Head of caudate nucleus (tissue), 42 donors: Measurements from ENCODE around the gene IFNL1.
"Not testable (repeated sequence)": the region's sequence is repeated elsewhere in the genome, so short reads cannot be mapped to it uniquely, and the experiment has no call there.

Experiments used
- DNase-seq, 42 donors: peaks; one replicate each; pipeline versions ENCODE4 v3.0.0 to v3.0.0-alpha.2; 2020 to 2021; ENCODE audit warnings: mixed read lengths in 7 of 42
- intact Hi-C: fragments of 100-400 bp; cut with DNase I; formaldehyde crosslinking; loops from one replicate; pipeline ENCODE4 v1.15.0; 2022

IFNL1 gene

GRCh38 chr19:39296055-39296645 is at the start of gene IFNL1:
Gene IFNL1 (plus strand): TSS chr19:39296407. CDS start chr19:39296422, 15 bp downstream.
- intact Hi-C loops, result no loop called here
- DNase-seq, result peak in 41 of 42 donors; percentile 26 to 87 (median 61)

DNA sequence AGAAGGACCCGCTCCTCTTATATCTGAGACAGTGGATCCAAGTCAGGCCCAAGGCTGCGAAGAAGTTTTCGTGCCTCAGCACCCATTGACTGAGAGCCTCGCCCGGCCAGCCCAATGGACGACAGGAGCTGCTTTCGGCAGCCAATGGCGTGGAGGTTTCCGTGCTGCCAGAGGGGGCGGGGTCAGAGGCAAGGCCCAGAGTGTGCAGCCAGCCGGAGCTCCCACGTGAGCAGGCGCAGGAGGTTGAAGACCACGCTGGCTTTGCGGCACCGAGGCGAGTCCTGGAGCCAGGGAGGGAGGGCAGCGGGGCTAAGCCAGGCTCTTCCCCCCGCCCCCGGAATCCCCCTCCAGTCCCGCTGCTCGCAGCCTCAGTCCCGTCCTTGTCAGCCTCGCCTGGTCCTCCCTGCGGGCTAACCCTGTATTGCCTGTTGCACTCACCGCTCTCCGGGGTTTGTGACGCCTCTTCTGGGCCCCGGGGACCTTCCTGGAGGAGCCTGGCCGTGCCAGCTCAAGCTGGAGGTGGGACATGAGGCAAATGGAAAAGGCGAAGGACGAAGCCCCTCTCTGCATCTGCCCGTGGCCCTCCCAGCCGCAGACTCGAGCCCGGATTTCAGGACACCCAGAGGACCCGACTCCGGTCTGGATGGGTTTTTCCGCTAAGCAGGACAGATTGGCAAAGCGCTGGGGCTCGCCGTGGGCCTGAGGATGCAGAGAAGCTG is 49.1 kb upstream of the IFNL1 start:
- intact Hi-C loops, result no loop called here
- DNase-seq, result peak in 39 of 42 donors; percentile 6 to 67 (median 39)

DNA sequence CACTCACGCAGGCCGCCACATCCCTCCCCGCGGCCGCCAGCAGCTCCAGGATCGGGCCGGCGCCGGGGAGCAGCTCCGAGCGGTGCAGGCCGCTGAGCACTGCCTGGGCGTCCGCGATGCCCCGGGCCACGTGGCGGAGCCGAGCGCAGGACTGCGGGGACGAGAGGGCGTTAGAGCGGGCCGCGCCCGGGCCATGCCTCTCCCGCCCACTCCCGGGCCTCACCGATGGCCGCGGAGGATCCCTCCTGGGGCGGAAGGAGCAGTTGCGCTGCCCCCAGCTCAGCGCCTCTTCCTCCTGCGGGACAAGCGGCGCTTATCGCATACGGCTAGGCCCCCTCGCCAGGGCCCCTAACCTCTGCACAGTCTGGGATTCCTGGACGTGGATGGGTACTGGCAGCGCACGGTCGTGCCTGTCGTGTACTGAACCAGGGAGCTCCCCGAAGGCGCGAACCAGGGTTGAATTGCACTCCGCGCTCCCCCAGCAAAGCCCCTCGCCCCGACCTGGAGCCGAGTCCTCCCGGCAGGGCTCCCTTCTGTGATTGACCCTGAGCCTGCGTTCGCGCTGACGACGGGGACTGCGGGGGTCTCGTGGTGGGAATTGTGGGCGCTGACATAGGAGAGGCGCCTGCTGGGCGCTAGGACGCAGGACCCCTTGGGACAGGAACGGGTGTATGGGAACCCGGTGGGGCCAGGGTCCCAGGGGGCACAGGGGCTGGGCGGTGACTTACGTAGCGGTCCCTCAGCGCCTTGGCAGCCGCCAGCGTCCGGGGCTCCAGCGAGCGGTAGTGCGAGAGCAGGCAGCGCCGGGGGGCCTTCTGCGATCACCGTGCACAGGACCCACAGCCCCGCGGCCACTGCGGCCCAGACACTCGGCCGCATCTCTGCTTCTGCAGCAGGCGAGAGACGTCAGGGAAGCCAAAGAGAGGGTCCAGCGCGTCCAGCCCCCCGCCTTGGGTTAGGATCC is 48.2 kb upstream of the IFNL1 start:
- peak in 5 of 42 donors; percentile 6 to 28 (median 15) for DNase-seq

GRCh38 chr19:39248806-39249205 is 47.4 kb upstream of the IFNL1 start, which contains the start of gene IFNL4:
Gene IFNL4 (minus strand): TSS chr19:39248856.
- intact Hi-C loops, result no loop called here
- no peak for DNase-seq

More for the DNA sequence above, 48.2 kb upstream of the IFNL1 start:
- intact Hi-C loops, result no loop called here

- intact Hi-C loops, result no loop called here
- no peak for DNase-seq
Measured at GRCh38 chr19:39251081-39251480, 45.1 kb upstream of the IFNL1 start.

DNA sequence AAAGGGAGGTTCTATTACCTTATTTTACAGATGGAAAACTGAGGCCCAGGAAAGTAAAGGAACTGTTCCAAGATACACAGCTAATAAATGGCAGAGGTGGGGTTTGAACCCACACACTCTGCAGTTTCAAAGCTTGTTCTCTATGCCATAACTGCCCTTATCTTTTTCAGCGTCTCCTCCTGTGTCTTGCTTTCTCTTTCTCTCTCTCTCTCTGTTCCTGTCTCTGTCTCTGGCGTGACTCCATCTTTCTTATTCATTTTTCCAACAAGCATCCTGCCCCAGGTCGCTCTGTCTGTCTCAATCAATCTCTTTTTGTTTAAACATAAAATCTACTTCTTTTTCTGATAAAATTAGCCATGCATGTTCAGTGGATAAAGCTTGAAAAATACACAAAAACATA is 44.4 kb upstream of the IFNL1 start:
- DNase-seq, result no peak
- intact Hi-C loops, result no loop called here

- no peak for DNase-seq
- intact Hi-C loops, result no loop called here
Measured at GRCh38 chr19:39252458-39252857, 43.7 kb upstream of the IFNL1 start.

DNA sequence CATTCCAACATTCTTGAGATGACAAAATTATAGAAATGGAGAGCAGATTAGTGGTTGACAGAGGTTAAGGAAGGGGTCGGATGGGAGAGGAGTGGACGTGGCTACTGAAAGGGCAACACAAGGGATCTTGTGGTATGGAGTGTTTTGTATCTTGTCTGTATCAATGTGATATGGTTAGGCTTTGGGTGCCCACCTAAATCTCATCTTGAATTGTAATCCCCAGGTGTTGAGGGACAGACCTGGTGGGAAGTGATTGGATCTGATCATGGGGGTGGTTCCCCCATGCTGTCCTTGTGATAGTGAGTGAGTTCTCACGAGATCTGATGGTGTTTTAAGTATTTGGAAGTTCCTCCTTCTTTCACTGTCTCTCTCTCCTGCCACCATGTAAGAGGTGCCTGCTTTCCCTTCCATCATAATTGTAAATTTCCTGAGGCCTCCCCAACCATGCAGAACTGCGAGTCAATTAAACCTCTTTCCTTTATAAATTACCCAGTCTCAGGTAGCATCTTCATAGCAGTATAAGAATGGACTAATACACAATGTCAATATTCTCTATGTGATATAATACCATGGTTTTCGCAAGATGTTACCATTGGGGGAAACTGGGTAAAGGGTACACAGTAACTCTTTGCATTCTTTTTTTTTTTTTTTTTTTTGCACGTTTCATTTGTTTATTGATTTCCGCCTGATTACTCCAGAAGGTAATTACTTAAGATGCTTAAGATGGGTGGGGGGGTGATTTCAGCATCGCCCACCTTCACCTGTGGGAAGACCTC is 42.6 kb upstream of the IFNL1 start:
- intact Hi-C loops, result no loop called here
- no peak for DNase-seq

- intact Hi-C loops, result no loop called here
Measured at GRCh38 chr19:39254531-39255345, 41.5 kb upstream of the IFNL1 start.

DNA sequence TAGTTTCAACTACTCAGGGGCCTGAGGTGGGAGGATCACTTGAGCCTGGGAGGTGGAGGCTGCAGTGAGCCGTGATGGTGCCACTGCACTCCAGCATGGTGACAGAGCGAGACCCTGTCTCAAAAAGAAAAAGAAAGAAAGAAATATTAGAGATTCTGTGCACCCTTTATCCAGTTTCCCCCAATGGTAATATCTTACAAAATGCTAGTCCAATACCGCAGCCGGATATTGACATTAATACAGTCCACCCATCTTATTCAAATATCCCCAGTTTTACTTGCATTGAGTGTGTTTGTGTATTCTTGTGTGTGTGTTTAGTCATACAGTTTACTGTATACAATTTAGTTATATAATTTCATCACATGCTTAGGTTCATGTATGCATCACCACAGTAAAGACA is 39.0 kb upstream of the IFNL1 start:
- DNase-seq, result no peak
- intact Hi-C loops, result no loop called here

More at GRCh38 chr19:39254531-39255345, 41.5 kb upstream of the IFNL1 start:
- no peak for DNase-seq

GRCh38 chr19:39261704-39262103 is 34.5 kb upstream of the IFNL1 start:
- DNase-seq, result no peak
- intact Hi-C loops, result no loop called here

DNA sequence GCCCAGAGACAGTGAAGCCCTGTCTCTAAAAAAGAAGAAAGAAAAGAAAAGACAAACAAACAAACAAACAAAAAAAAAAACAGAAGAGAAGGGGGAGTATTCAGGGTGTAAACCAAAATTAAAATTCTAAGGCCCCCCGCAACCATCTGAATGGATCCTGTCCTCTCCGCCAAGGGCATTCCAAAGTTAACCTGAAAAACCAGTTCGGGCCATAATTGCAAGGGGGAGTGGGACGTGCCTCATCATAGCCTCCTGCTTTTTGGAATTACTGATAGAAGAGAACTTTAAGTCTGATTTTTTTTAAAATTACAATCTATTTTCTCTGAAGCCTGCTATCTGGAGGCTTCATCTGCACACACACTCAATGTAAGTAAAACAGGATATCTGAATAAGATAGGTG is 33.7 kb upstream of the IFNL1 start:
- intact Hi-C loops, result no loop called here

DNA sequence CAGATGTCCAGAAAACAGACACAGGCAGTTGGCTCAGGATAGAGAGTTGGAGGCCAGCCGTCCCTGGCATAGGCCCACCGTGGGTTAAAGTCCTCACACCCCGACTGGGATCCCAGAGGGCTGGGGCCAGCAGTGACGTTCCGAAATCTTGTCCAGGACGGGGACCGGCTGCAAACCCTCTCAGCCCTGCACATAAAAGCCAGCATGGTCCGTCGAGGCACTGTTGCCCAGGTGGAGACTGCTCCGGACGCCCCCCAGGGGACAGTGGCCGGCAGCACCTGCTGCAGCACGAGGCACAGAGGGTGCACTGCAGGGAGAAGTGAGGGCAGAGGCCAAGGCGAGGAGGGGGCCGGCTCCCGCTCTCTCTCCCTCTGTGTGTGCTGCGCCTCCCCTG is 32.3 kb upstream of the IFNL1 start:
- intact Hi-C loops, result no loop called here
- DNase-seq, result no peak

More for the DNA sequence above, 33.7 kb upstream of the IFNL1 start:
- DNase-seq, result no peak

- peak in 2 of 42 donors; percentile 7 to 41 for DNase-seq
- intact Hi-C loops, result no loop called here
Measured at GRCh38 chr19:39264306-39265290, 31.6 kb upstream of the IFNL1 start.

- intact Hi-C loops, result no loop called here
- peak in 3 of 42 donors; percentile 23 to 46 (median 28) for DNase-seq
Measured at GRCh38 chr19:39265321-39265916, 30.8 kb upstream of the IFNL1 start.

- intact Hi-C loops, DNase-seq: not testable (repeated sequence)
Measured at GRCh38 chr19:39268085-39268484, 28.1 kb upstream of the IFNL1 start, which contains the start of gene IFNL2. Gene IFNL2 (plus strand): TSS chr19:39268396. CDS start chr19:39268569, 173 bp downstream.
